ENCODE results near the gene C1QL1.

DNA sequence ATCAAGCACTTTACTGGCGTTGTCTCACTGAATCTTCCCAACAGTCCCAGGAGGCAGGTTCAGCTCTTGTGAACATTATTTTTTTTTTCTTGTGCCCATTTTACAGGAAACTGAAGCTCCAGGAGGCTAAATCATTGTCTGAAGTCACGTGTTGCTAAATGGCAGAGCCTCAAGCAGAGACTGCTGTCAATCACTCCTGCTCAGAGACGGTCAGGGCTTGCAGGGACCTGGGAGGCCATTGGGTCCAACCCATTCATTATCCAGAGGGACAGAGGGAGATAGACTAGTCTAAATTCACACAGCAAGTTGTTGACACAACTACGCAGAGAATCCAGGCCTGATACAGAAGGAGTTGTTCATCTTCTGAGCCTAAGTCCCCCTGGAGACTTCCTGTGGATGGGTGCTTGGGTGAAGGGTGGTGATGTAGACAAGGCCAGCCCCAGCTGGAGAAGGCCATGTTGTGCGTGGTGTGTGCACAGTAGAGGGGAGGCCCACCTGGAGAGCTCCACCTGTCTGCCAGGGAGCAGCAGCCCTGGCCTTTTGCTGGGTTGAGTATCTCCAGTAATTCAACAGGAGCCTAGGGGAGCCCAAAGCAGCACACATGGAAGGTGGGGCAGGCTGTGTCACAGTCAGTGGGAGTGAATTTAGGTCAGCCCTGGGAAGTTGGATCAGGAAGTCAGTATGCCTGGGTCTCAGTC, 24.3 kb upstream of the C1QL1 start:
- no peak for TF ChIP-seq EZH2phosphoT487 (IDR thresholded peaks at IDR 0.05; ENCODE audit: insufficient read depth, low read depth)
- no peak for TF ChIP-seq EZH2 (IDR thresholded peaks at IDR 0.05; ENCODE audit: insufficient read depth, poor library complexity, severe bottlenecking)
